Spleen (tissue), 7 donors: ENCODE measurements around the gene ADCK2.

Experiments
- POLR2A ChIP-seq, 3 donors: fragments of 450-650 bp; IDR thresholded peaks; one replicate each; pipeline ENCODE4 v1.5.1; 2017; ENCODE audit warnings: antibody characterized with exemption in 3 of 3, mild to moderate bottlenecking in 1 of 3
- POLR2AphosphoS5 ChIP-seq, 3 donors: sonication (generic); formaldehyde crosslinking; IDR thresholded peaks; one replicate each; pipeline ENCODE4 v1.5.1; 2017; ENCODE audit warnings: antibody characterized with exemption in 3 of 3
- TF ChIP-seq, protein P1 (sequence below), 11 experiments: fragments of 200-600 bp in 7 of 11; fragments of 450-650 bp in 4 of 11; sonication (generic) in 4 of 11; IDR thresholded peaks in 8 of 11; conservative IDR thresholded peaks in 3 of 11; 1 replicate in 7 of 11; 2 replicates in 4 of 11; pipeline versions ENCODE4 v1.4.0 to v1.8.0; 2016 to 2021; ENCODE audit warnings: antibody characterized with exemption in 11 of 11, inconsistent platforms in 4 of 11, mild to moderate bottlenecking in 1 of 11
- donor health status: DM: no; HTN: no; CAD: no; lungs with moderate emphysema.
- donor health status: DM: no; HTN: no; CAD: no.
- donor health status: DM: no; HTN: no; CAD: no.

DNA sequence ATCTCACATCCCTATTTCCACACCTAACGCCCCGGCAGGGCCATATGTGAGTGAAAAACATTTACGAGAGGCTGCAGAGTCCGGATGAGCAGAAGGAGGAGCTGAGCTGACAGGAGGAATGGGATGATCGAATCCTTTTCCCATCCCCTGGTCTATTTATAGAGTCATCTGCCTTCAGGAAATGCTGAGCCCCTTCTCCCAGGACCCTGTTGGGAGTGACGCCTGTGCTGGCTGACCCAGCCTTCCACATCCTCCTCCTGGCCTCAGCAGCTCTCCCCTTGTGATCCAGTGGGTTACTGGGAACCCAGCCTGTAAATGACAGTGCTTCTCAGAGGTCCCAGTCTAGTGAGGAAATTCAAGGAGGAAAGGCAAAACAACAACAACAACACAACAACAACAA is 48.8 kb upstream of the ADCK2 start:
- TF ChIP-seq, protein P1, sequence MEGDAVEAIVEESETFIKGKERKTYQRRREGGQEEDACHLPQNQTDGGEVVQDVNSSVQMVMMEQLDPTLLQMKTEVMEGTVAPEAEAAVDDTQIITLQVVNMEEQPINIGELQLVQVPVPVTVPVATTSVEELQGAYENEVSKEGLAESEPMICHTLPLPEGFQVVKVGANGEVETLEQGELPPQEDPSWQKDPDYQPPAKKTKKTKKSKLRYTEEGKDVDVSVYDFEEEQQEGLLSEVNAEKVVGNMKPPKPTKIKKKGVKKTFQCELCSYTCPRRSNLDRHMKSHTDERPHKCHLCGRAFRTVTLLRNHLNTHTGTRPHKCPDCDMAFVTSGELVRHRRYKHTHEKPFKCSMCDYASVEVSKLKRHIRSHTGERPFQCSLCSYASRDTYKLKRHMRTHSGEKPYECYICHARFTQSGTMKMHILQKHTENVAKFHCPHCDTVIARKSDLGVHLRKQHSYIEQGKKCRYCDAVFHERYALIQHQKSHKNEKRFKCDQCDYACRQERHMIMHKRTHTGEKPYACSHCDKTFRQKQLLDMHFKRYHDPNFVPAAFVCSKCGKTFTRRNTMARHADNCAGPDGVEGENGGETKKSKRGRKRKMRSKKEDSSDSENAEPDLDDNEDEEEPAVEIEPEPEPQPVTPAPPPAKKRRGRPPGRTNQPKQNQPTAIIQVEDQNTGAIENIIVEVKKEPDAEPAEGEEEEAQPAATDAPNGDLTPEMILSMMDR (IDR thresholded peaks at IDR 0.05 in 8 of 11, conservative IDR thresholded peaks at IDR 0.05 in 3 of 11), result no peak
- TF ChIP-seq POLR2A (IDR thresholded peaks at IDR 0.05) (no peak), POLR2AphosphoS5 (IDR thresholded peaks at IDR 0.05) (peak in 1 of 3 donors; percentile 20)
